Measurements from ENCODE around the gene DBX1.
"Not testable (repeated sequence)": the region's sequence is repeated elsewhere in the genome, so short reads cannot be mapped to it uniquely, and the experiment has no call there.

The DBX1 gene

DNA sequence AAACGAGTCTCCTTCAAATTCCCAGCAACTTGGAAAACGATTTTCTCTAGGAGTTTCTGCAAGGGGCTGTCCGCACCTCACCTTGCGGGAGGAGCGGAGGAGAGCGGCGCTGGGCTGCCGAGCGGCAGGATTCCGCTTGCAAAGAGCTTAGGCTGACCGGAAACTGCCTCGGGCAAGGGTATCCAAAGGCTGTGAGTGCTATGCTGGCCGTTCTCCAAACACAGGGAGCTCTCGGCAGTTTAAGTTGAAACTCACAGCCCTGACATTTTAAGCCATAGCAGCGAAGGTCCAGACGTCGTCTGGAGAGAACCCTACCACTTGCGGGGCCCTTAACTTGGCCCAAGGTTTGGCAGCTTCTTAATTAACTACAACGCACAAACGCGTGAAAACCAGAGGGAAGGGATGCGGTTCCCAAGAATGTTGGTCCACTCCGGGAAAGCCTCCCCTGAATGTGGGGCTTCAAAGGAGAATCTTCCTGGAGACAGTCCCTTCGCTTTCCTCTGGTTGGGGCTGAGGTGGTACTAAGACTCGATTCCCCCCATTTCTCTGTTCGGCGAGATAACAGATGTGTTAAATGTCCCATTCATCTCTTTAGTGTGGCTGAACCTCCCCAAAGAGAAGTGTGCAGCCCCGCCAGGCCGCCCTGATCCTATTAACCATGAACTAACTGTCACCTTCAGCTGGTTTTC lies 1.1 kb upstream of the DBX1 start:
- DNase-seq, result no peak

- no peak for DNase-seq
Observed at GRCh38 chr11:20159466-20160381, 551 bp downstream of the DBX1 start.

DNA sequence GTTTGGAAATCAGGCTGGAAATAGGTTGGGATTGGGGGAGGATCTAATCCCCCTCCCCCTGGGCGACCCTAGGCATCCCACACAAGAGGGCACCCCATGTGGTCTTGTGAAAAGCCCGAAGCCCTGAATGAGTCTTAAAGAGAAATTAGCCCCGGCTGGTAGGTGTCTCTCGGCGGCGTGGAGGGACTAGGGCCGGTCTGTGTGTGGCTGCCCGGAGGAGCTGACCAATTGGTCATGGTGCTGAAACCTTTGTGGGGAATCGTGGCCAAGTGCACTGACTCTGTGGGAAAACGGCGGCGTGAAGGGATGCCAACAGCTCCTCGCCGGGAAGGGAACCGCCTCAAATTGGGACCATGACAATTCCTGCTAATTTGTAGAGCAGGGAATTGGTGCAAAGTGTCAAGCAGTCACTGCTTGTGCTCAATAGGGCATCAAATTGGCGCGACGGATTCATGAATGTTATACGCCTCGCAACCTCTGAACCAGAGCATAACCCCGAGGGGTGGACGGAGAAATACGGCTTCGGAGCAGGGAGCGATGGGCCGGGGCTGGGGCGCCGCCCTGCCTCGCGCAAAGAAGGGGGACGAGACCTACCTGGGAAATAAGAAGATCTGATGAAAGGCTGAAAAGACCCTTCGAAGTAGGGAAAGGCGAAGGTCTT lies 1.5 kb downstream of the DBX1 start:
- DNase-seq, result no peak

DNA sequence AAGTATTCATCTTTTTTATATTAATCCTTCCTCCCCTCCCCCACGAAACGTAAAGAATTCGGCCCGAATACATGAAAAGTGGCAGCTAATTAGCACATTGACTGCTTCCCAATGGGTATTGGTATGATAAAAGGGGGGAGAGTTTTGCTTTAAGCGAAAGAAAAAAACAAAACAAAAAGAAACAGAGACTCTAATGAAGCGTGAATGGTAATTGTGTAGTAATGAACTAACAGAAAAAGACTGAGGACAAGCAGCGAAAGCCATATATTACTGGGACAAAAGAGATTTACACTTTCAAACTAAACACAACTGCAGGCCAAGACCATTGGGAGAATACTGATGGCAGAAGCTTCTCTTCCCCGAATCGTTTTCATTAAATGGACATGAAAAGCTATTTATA lies 2.5 kb downstream of the DBX1 start:
- DNase-seq, result no peak

DNA sequence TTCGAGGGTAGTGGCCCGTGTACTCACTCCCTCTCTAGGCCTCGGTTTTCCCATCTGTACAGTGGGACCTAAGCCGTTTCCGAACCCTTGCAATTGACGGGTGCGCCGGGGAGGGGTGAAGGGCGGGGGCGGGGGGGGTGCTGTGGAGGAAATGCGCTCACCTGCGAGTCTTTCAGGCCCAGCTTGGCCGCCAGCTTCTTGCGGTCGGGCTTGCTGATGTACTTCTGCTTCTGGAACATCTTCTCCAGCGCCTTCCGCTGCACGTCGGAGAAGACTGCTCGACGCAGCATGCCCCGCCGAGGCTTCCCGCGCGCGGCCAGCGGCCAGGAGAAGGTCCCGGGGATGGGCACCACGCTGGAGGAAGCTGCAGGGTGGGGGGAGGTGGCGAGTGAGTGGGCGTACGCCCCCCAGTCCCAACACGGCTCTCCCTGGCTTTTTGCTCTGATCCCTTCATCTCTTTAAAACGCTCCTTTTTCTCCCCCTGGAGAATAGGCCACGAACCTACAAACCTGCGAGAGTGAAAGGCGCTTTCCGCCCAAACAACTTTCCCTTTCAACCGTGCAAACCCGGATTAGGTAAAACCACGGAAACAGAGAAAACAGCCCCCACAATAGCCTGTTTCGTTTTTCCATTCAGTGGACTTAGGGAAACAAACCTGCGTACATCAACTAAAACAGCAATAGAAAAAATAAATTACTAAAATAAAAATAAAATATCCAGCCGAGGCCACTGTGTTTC lies 3.2 kb downstream of the DBX1 start:
- peak in 4 of 5 donors; percentile 24 to 53 (median 34) for DNase-seq

- DNase-seq, result peak; percentile 37 to 54 (median 46)
Observed at GRCh38 chr11:20156280-20156875, 3.9 kb downstream of the DBX1 start.

DNA sequence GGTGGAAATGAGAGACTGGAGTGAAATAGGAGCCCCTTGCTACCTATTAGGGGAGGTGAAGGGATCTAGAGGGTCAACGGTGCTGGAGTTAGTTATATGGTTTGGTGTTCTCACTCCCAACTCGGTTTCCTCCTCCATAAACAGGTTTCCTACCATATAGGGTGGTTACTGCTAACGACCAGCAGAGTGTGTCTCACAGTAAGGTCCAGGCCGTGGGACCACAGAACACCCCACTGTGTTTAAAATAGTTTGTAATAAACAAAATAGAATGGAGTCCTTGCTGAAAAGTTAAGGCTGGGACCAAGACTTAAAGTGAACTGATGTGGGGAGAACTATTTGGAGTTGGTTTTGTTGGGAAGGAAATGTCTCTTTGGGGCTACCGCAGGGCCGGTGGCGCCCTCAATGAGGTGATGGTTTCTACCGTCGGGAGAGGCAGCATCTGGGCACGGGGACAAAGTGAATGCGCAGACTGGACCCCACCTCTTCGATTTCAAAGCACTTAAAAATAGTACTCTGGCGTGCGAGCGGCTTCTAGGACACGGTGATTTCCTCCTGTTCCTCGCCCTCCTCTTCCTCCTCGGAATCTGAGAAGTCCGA lies 4.5 kb downstream of the DBX1 start:
- DNase-seq, result no peak

DNA sequence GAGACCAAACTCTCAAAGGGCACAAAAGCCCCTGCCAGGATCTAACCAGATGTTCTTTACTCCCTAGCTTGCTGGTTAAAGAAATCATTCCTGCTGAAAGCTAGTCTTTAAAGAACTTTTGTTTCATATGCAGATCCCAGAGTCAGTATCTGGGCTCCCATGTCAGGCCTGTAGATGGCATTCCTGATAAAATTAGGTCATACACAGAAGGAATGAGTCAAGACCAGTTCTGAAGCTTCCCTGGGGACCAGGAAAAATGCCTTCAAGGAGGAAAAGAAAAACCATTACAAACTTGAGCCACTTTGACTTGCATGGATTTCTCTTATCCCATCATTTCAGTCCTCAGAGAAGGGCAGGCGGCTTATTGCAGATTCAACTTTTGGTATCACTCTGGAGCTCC lies 5.9 kb downstream of the DBX1 start:
- no peak for DNase-seq

GRCh38 chr11:20138707-20139106 lies 21.6 kb downstream of the DBX1 start:
- DNase-seq, result no peak

- DNase-seq, result no peak
Observed at GRCh38 chr11:20137637-20138036, 22.6 kb downstream of the DBX1 start.

GRCh38 chr11:20134991-20135736 lies 25.1 kb downstream of the DBX1 start:
- DNase-seq, result no peak

DNA sequence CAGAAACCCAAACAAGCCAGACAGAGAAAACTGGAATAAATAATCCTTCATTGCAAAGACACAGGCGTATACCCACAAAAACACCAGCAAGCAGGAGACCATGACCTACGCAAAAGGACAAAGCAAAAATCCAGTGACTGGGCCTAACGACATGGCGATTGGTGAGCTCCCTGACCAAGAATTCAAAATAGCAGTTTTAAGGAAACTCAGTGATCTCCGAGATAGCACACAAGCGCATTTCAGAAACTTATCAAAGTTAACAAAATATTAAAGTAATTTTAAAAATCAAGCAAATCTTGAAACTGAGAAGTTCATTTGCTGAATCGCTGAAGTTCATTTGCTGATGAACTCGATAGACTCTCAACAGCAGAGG lies 27.6 kb downstream of the DBX1 start:
- no peak for DNase-seq

- peak in 2 of 5 donors; percentile 22 to 25 for DNase-seq
Observed at GRCh38 chr11:20131788-20132666, 28.2 kb downstream of the DBX1 start.

DNA sequence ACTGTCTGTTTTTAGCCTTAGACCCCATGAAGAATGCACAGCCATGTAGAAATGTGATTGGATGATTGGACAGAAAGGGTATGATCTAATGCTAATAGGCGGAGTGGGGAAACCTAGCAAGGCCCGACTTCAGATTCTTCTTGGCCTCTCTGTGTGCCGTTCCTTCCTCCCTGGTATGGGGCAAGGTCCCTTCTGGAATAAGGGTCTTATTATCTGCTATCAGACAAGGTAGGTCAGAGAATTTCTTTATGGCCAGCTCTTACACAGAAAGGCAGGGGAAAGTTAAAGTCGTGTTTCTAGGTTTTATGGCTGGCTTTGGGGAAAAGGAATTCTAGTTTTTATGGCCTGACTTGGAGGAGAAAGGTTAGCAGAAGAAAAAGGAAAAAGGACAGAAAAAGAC lies 30.6 kb downstream of the DBX1 start:
- DNase-seq, result no peak

GRCh38 chr11:20128528-20128825 lies 31.8 kb downstream of the DBX1 start:
- DNase-seq, result not testable (repeated sequence)

DNA sequence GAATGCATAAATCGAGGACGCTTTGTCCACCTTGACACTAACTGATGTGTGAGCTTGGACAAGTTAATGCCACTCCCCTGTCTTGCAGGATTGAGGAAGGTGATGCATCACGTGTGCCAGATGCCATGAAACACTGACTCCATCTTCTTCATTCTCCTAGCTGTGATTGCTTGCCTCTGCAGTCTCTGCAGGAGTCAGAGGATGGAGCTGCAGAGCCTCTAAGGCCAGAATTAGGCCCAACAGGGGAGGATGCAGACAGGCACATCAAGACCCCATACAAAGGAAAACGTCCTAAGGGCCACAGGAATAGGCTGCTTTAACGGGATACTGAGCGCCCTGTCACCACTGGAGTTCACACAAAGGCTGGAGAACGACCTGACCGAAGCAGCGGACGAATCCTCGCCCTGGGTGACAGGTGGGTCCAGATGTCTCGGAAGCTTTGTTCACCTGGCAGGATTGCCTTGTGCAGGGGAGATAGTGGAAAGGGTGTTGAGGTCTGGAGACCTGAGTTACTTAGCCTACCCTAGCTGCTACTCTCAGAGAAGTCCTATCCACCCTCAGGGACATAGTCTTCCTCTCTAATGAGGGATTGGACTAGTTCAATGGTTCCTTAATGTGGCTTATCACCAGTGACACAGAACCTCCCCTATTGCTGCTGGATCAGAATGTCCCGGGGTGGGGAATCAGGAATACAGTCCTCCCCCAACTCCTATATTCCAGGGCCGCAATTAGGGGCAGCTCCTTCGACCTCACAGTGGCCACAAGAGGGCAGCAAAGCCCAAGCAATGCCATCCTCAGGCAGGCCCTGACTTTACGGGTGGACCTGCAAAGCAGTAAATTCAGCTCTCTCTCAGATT lies 32.4 kb downstream of the DBX1 start:
- peak; percentile 39 to 69 (median 55) for DNase-seq

DNA sequence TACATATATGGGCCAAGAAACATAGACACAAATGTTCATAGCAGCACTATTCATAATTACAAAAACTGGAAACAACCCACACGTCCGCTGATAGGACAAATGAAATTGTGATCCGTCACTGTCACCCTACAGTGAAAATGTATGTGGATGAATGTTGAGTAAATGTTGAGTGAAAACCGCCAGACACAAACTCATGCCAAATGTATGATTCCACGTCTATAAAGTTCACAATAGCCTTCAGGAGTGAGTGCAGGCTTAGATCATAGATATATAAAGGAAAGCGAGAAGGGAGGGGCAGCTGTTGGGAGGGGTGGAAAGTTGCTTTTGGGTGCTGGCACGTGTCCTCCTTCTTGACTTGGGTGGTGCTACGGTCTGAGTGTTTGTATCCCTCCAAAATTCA lies 33.6 kb downstream of the DBX1 start:
- DNase-seq, result no peak

DNA sequence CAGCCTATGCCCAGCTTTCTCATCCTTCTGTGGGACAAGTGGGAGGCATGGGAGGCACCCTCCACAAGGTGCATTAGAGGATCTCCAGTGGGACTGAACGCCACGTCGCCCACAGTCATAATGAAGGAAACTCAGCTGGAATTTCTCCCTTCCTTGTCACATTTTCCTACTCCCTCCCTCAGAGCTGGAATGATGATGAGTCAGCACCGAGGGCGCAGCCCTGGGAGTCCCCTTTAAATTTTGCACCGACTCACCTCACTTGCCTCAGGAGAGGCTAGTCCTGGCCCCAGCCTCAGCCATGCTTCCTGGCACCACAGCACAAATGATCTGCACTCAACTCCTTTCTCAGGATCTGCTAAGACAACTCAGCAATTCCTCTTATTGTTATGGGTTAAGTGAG lies 34.3 kb downstream of the DBX1 start:
- DNase-seq, result no peak

DNA sequence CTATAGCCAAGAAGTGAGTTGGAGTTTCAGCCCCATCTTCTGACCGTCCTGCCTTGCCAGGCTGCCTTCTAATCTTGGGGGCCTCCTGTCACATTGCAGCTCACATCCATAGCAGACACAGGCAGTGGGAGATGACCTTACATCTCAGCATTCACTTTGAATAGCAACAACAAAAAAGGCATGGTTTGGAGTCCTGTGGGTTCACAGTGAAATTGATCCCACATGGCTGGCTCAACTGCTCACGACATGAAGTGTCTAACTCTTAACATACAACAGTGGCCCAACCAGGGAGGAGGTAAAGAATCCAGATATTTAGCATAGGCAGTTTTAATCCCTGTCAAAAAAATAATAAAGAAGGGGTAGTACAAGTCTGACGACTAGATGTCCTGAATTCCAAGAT lies 38.1 kb downstream of the DBX1 start:
- no peak for DNase-seq

Data from T-helper 1 cell (primary cell).